Prostate gland (tissue), 2 donors: Measurements from ENCODE around the gene NXPH4.

Experiments used
- POLR2A ChIP-seq: fragments of 450-650 bp; IDR thresholded peaks from one replicate; pipeline ENCODE4 v1.6.1; 2016; ENCODE audit warnings: antibody characterized with exemption, mild to moderate bottlenecking
- TF ChIP-seq, protein P1 (sequence below), 4 experiments: fragments of 200-600 bp in 2 of 4; fragments of 450-650 bp in 2 of 4; sonication (generic) in 2 of 4; IDR thresholded peaks; 1 replicate in 3 of 4; 2 replicates in 1 of 4; pipeline ENCODE4 v1.5.1; 2016 to 2019; ENCODE audit warnings: antibody characterized with exemption in 4 of 4, mild to moderate bottlenecking in 2 of 4, moderate library complexity in 2 of 4

DNA sequence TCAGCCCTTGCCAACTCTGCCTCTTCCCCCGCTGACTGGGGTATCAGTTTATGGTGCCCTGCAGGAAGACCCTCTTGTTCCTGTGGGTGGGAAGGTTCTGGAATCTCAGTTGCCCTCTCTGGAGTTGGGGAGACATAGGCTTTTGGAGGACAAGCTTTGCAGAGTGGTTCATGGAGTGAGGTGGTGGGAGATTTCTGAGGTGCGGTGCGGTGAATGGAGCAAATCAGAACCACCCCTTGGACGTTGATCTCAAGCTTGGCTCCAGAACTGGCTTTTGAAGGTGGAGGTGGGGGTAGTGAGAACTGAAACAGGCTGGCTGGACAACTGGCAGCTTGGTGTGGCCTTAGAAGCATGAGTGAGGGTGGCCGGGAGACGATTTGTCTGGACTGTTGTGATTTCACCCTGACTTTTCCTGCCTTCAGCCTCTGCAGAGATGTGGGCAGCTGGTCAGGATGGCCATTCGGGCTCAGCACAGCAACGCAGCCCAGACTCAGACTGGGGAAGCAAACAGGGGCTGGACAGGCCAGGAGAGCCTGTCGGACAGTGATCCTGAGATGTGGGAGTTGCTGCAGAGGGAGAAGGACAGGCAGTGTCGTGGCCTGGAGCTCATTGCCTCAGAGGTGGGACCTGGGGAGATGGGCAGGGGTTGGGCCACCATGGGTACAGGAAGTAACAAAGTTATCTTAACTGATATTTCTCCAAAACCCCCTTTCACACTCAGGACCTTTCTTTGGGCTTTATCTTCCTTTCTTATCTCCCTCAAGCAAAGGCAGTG, 14.0 kb downstream of the NXPH4 start:
- TF ChIP-seq, protein P1, sequence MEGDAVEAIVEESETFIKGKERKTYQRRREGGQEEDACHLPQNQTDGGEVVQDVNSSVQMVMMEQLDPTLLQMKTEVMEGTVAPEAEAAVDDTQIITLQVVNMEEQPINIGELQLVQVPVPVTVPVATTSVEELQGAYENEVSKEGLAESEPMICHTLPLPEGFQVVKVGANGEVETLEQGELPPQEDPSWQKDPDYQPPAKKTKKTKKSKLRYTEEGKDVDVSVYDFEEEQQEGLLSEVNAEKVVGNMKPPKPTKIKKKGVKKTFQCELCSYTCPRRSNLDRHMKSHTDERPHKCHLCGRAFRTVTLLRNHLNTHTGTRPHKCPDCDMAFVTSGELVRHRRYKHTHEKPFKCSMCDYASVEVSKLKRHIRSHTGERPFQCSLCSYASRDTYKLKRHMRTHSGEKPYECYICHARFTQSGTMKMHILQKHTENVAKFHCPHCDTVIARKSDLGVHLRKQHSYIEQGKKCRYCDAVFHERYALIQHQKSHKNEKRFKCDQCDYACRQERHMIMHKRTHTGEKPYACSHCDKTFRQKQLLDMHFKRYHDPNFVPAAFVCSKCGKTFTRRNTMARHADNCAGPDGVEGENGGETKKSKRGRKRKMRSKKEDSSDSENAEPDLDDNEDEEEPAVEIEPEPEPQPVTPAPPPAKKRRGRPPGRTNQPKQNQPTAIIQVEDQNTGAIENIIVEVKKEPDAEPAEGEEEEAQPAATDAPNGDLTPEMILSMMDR (IDR thresholded peaks at IDR 0.05) = no peak
- no peak for TF ChIP-seq POLR2A
